Heart right ventricle (tissue), 16 donors: ENCODE data around the gene PRKD1. TPM values are rescaled to one million over a fixed set of nuclear protein-coding genes. Genes with fewer than 3 reads are reported as not detected.

Experiments used
- ATAC-seq, 8 donors: fragments of 200-7000 bp; cut with Tn5 transposase; one replicate each; pipeline ENCODE4 v1.9.1; 2020; ENCODE audit warnings: mild to moderate bottlenecking in 8 of 8, moderate library complexity in 8 of 8, moderate number of reproducible peaks in 1 of 8
- DNase-seq, 2 donors: peaks; one replicate each; pipeline ENCODE4 v3.0.0-alpha.2; 2020
- H3K27ac ChIP-seq, 10 donors: fragments of 200-600 bp; sonication (generic) in 2 of 10; one replicate each; pipeline versions ENCODE4 v1.5.0 to v1.8.0; 2020 to 2022; ENCODE audit warnings: mild to moderate bottlenecking in 3 of 10
- H3K27me3 ChIP-seq, 7 donors: fragments of 200-600 bp; one replicate each; pipeline ENCODE4 v1.8.0; 2021 to 2022; ENCODE audit warnings: mild to moderate bottlenecking in 2 of 7
- H3K36me3 ChIP-seq, 9 donors: fragments of 200-600 bp; sonication (generic) in 1 of 9; one replicate each; pipeline versions ENCODE4 v1.5.0 to v1.8.0; 2020 to 2022; ENCODE audit warnings: mild to moderate bottlenecking in 2 of 9
- H3K4me1 ChIP-seq, 9 donors: fragments of 200-600 bp; sonication (generic) in 1 of 9; one replicate each; pipeline versions ENCODE4 v1.5.0 to v1.8.0; 2020 to 2022; ENCODE audit warnings: mild to moderate bottlenecking in 4 of 9
- H3K4me3 ChIP-seq, 10 donors: fragments of 200-600 bp; sonication (generic) in 2 of 10; one replicate each; pipeline versions ENCODE4 v1.5.0 to v1.8.0; 2020 to 2022; ENCODE audit warnings: mild to moderate bottlenecking in 7 of 10, moderate library complexity in 2 of 10
- H3K9me3 ChIP-seq, 11 donors: fragments of 200-600 bp in 10 of 11; sonication (generic) in 2 of 11; one replicate each; pipeline versions ENCODE4 v1.5.0 to v1.8.0; 2013 to 2022; ENCODE audit warnings: mild to moderate bottlenecking in 2 of 11, control low read depth in 1 of 11, moderate library complexity in 1 of 11
- CTCF ChIP-seq, 9 donors: fragments of 200-600 bp; sonication (generic) in 2 of 9; IDR thresholded peaks; one replicate each; pipeline versions ENCODE4 v1.5.0 to v1.8.0; 2021 to 2022; ENCODE audit warnings: antibody characterized with exemption in 9 of 9, mild to moderate bottlenecking in 5 of 9, moderate library complexity in 1 of 9
- WGBS, 2 donors: extraction: QIAGEN DNeasy Blood & Tissue Kit; methylation state at CpG; one replicate each; pipeline ENCODE4 v1.1.7; 2013; ENCODE audit warnings: inconsistent platforms in 1 of 2; 5-methylcytosine and 5-hydroxymethylcytosine counted together
- intact Hi-C, 10 donors: fragments of 100-400 bp; cut with DNase I; formaldehyde crosslinking; loops; one replicate each; pipeline versions ENCODE4 v1.11.1 to v1.14.2; 2022
- polyA plus RNA-seq, 2 donors: library from polyadenylated mRNA; stranded (reverse); fragments of 200-250 nt; gene quantifications; one replicate each; pipeline ENCODE4 v1.2.3, GENCODE V29; 2013
- total RNA-seq, 10 donors: library from RNA; stranded (reverse); fragmentation: NEBNext Ultra II Directional in 3 of 10; extraction: Animal tissue kit (Norgen Biotek cat#: 25700) in 3 of 10; gene quantifications; one replicate each; pipeline versions ENCODE4 v1.2.1 to v1.2.4, GENCODE V29; 2021 to 2023
- donor health status: Arrhythmogenic right ventricular cardiomyopathy.
- donor health status: ischemic (EF 13 %, LVEDD 7.1; RV severe dilation, severe dysfunction).
- donor health status: healthy with polysubstance abuse.
- donor health status: DM: no; HTN: yes; CAD: no.
- donor health status: DM: no; HTN: no; CAD: no.
- donor health status: ischemic (EF 25% LVEDD 6.9; RV normal size, moderate dysfunction).
- donor health status: ischemic (EF 25% LVEDD 5.7; RV mildly dilated, moderate dysfunction).
- donor health status: healthy.
- donor health status: DM: yes; HTN: yes; CAD: no.
- donor health status: Ischemic cardiomyopathy.
- donor health status: ischemic (EF 35%, LVEDD 5.7; RV mildly dilated, moderate dysfunction).
- donor health status: nonischemic (EF 11% LVEDD 7.7; RV severe dilation, severe dysfunction).
- donor health status: DM: yes; HTN: yes; CAD: no.
- donor health status: PGD.
- donor health status: ischemic (EF 29% LVEDD 5.4; RV normal size, mild dysfunction).
- donor health status: nonischemic (EF 23%, LVEDD 6.1; RV moderate dilation, normal function).

The PRKD1 gene
- total and polyA plus RNA-seq, 12 donors = 1.7 to 4.3 (median 2.5) TPM

- DNase-seq = no peak
- H3K4me3 ChIP-seq = no peak overlapping the region
- 89 to 92% methylated on average over 5 of the region's 5 CpGs for WGBS, 2 donors
- no peaks in the 10 kb centered on the region for H3K36me3 ChIP-seq
- intact Hi-C loops = no loop called here
- no peak for ATAC-seq
- TF ChIP-seq CTCF (IDR thresholded peaks at IDR 0.05) = no peak
- H3K27me3 ChIP-seq = no peaks in the 10 kb centered on the region
- no peaks in the 10 kb centered on the region for H3K4me1 ChIP-seq
- H3K9me3 ChIP-seq = no peaks in the 10 kb centered on the region
- no peak overlapping the region for H3K27ac ChIP-seq
Observed at GRCh38 chr14:29885988-29886387, 41.7 kb downstream of the PRKD1 start.

GRCh38 chr14:29868000-29868399 lies 59.6 kb downstream of the PRKD1 start:
- Histone ChIP-seq H3K27me3 (no peaks in the 10 kb centered on the region), H3K4me3 (no peak overlapping the region), H3K4me1 (no peaks in the 10 kb centered on the region), H3K27ac (no peak overlapping the region), H3K36me3 (no peaks in the 10 kb centered on the region), H3K9me3 (no peaks in the 10 kb centered on the region)
- ATAC-seq (no peak), DNase-seq (no peak)
- TF ChIP-seq CTCF (IDR thresholded peaks at IDR 0.05) = no peak
- WGBS, 2 donors = 66 to 68% methylated on average over 3 of the region's 3 CpGs
- intact Hi-C loops = no loop called here

GRCh38 chr14:29865299-29865698 lies 62.3 kb downstream of the PRKD1 start:
- no peak for ATAC-seq
- TF ChIP-seq CTCF (IDR thresholded peaks at IDR 0.05) = no peak
- H3K4me3 ChIP-seq = no peak overlapping the region
- H3K27ac ChIP-seq = no peak overlapping the region
- 88 to 90% methylated on average over 2 of the region's 2 CpGs for WGBS, 2 donors
- H3K9me3 ChIP-seq = no peaks in the 10 kb centered on the region
- no peaks in the 10 kb centered on the region for H3K36me3 ChIP-seq
- intact Hi-C loops = no loop called here
- DNase-seq = no peak
- H3K27me3 ChIP-seq = no peaks in the 10 kb centered on the region
- H3K4me1 ChIP-seq = no peaks in the 10 kb centered on the region

GRCh38 chr14:29861996-29862395 lies 65.7 kb downstream of the PRKD1 start:
- Histone ChIP-seq H3K27me3 (no peaks in the 10 kb centered on the region), H3K27ac (no peak overlapping the region), H3K4me3 (no peak overlapping the region), H3K9me3 (no peaks in the 10 kb centered on the region), H3K4me1 (peaks cover 0 to 7% (median 0%) of the 10 kb centered on the region in 9 donors), H3K36me3 (no peaks in the 10 kb centered on the region)
- ATAC-seq = no peak
- intact Hi-C loops = no loop called here
- WGBS, 2 donors = 85 to 88% methylated on average over 2 of the region's 2 CpGs
- DNase-seq = no peak
- TF ChIP-seq CTCF (IDR thresholded peaks at IDR 0.05) = no peak
